Ishikawa (cell line): ENCODE results near the gene FAM20B.
A peak's percentile ranks its signal among the peaks of the same experiment; 100 is the strongest.

Source experiments
- CEBPB ChIP-seq: IDR thresholded peaks from 2 replicates; pipeline ENCODE4 v1.6.1; 2012
- CREB1 ChIP-seq: IDR thresholded peaks from 2 replicates; pipeline ENCODE4 v1.6.1; 2012; ENCODE audit warnings: low read depth
- EGR1 ChIP-seq: IDR thresholded peaks from 2 replicates; pipeline ENCODE4 v1.6.1; 2012
- EP300 ChIP-seq: IDR thresholded peaks from 2 replicates; pipeline ENCODE4 v1.6.1; 2012; ENCODE audit warnings: borderline replicate concordance
- FOXM1 ChIP-seq: IDR thresholded peaks from 2 replicates; pipeline ENCODE4 v1.6.1; 2012; ENCODE audit warnings: low read depth, borderline replicate concordance
- MAX ChIP-seq: IDR thresholded peaks from 2 replicates; pipeline ENCODE4 v1.6.1; 2012
- NFIC ChIP-seq: IDR thresholded peaks from 2 replicates; pipeline ENCODE4 v1.6.1; 2012
- RAD21 ChIP-seq: IDR thresholded peaks from 2 replicates; pipeline ENCODE4 v1.6.1; 2012; ENCODE audit warnings: low read depth
- REST ChIP-seq: IDR thresholded peaks from 2 replicates; pipeline ENCODE4 v1.6.1; 2012; ENCODE audit warnings: low read depth, mild to moderate bottlenecking
- TAF1 ChIP-seq: IDR thresholded peaks from 2 replicates; pipeline ENCODE4 v1.6.1; 2012; ENCODE audit warnings: low read depth, mild to moderate bottlenecking
- TCF12 ChIP-seq: IDR thresholded peaks from 2 replicates; pipeline ENCODE4 v1.6.1; 2012; ENCODE audit warnings: low read depth
- TEAD4 ChIP-seq: IDR thresholded peaks from 2 replicates; pipeline ENCODE4 v1.6.1; 2012
- USF1 ChIP-seq: IDR thresholded peaks from 2 replicates; pipeline ENCODE4 v1.6.1; 2012
- YY1 ChIP-seq: IDR thresholded peaks from 2 replicates; pipeline ENCODE4 v1.6.1; 2012; ENCODE audit warnings: low read depth
- ZBTB7A ChIP-seq: IDR thresholded peaks from 2 replicates; pipeline ENCODE4 v1.6.1; 2012; ENCODE audit warnings: low read depth

The FAM20B gene

DNA sequence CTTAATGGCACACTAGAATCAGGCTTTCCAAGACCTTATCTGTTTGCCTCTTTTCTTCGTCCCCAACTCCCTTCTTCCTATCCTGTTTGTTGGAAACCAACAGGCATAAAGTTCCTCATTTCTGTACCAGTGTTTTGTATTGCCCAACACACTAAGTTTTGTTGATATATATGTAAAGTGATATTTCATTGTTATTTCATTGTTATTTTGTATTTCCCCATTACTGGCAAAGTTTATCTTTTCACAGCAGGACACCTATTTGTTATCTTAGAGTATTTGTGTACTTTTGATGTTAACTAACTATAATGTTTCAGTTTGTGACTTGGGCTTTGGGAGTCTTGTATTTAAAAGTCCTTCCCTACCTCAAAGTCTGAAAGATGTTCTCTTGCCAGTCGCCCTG is 27.1 kb downstream of the FAM20B start:
- no peak for TF ChIP-seq NFIC
- TF ChIP-seq EP300 = no peak
- TF ChIP-seq CEBPB = no peak
- TF ChIP-seq RAD21 = no peak
- no peak for TF ChIP-seq FOXM1
- TF ChIP-seq ZBTB7A = no peak
- TF ChIP-seq TCF12 = no peak
- TF ChIP-seq MAX = no peak

DNA sequence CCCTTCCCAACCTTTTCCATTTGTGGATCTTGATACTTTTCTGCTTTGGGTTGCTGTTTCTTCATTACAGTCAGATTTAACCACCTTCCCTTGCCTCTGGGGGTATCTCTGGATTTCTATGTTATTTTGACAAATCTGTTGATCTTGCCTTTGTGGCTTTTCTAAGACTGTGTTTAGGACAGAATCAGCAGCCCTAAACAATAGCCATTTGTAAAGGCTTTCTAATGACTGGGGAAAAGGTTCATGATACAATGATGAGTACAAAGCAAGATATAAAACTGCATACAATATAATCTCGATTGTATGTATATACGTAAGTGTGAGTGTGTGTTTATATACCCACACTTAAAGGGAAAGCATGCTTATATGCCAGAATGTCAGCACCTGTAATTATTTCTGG is 27.8 kb downstream of the FAM20B start:
- TF ChIP-seq CEBPB (no peak), USF1 (no peak)

DNA sequence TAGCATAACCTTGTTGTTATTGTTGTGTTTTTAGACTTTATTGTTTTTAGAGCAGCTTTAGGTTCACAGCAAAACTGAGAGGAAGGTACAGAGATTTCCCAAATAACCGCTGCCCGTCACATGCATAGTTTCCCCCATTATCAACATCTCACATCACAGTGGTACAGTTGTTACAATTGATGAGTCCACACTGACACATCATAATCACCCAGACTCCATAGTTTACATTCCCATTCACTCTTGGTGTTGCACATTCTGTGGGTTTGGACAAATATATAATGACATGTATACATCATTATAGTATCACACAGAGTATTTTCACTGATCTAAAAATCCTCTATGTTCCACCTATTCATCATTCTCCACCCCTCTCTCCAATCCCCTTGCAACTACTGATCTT is 30.2 kb downstream of the FAM20B start:
- no peak for TF ChIP-seq MAX

- no peak for TF ChIP-seq TCF12
- no peak for TF ChIP-seq FOXM1
- no peak for TF ChIP-seq ZBTB7A
- no peak for TF ChIP-seq REST
- peak; percentile 6; the same call in 1 of the 2 replicates for TF ChIP-seq TEAD4
Measured at GRCh38 chr1:179058487-179059483, 33.1 kb downstream of the FAM20B start.

DNA sequence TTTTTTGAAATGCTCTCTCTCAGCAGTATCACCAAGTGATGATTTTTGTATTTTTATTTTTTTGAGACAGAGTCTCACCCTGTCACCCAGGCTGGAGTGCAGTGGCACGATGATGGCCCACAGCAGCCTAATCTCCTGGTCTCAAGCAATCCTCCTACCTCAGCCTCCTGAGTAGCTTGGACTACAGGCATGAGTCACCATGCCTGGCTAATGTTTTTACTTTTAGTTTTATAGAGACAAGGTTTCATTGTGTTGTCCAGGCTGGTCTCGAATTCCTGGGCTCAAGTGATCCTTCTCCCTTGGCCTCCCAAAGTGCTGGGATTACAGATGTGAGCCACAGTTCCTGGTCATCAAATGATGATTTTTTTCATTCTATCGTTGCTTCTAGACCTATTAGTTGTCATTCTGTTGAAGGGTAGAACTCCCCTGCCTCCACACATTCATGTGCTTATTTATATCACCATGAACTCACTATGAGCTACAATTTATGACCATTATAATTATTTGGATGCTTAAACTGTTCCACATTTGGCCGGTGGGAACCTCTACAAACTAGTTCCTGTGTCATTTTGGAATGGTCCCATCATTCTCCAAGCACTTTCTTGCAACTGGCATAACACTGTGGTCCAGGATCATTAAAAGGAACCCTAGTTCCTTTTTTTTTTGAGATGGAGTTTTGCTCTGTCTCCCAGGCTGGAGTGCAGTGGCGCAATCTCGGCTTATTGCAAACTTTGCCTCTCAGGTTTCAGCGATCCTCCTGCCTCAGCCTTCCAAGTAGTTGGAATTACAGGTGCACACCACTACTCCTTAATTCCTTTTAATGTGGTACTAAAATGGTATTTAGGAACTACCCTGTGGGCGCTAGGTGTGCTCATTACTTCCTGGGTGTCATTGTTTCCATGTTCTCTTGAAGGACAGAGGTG is 35.9 kb downstream of the FAM20B start:
- TF ChIP-seq FOXM1 (no peak), NFIC (no peak), CEBPB (0 out of 2 replicates have a peak, but pooled peaks have one; percentile 17), RAD21 (no peak), CREB1 (no peak), TAF1 (no peak), YY1 (no peak), USF1 (no peak)

- TF ChIP-seq RAD21 = no peak
Measured at GRCh38 chr1:179066471-179066870, 40.8 kb downstream of the FAM20B start.

- TF ChIP-seq TCF12 (no peak), TAF1 (no peak), RAD21 (no peak), NFIC (no peak), EP300 (no peak), YY1 (no peak), CEBPB (no peak), EGR1 (no peak), ZBTB7A (no peak), REST (no peak), TEAD4 (no peak), USF1 (no peak), FOXM1 (no peak), MAX (no peak), CREB1 (no peak)
Measured at GRCh38 chr1:179077396-179077795, 51.7 kb downstream of the FAM20B start.
